HG03558 (cell line): Measurements from ENCODE around the gene TYRO3.
"Not testable (repeated sequence)": the region's sequence is repeated elsewhere in the genome, so short reads cannot be mapped to it uniquely, and the experiment has no call there.

ENCODE experiments used
- ATAC-seq: cut with Tn5 transposase; IDR thresholded peaks from one replicate; pipeline ENCODE4 v1.9.1; 2021; ENCODE audit warnings: moderate number of reproducible peaks; ENCODE audit not compliant: unreplicated experiment; ENCODE audit errors: extremely low read depth

Gene TYRO3

DNA sequence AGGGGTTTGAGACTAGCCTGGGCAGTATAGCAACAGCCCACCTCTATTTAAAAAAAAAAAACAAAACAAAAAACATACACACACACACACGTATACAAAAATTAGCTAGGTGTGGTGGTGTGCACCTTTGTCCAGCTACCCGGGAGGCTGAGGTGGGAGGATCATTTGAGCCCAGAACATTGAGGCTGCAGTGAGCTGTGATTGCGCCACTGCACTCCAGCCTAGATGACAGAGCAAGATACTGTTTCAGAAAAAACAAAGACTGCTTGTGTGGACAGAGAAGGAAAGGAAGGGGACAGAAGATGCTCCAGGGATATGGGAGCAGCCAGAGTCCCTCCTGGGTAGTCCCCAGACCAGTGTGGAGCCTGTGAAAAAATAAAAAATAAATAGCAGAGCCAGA lies 12.9 kb downstream of the TYRO3 start:
- no peak for ATAC-seq

DNA sequence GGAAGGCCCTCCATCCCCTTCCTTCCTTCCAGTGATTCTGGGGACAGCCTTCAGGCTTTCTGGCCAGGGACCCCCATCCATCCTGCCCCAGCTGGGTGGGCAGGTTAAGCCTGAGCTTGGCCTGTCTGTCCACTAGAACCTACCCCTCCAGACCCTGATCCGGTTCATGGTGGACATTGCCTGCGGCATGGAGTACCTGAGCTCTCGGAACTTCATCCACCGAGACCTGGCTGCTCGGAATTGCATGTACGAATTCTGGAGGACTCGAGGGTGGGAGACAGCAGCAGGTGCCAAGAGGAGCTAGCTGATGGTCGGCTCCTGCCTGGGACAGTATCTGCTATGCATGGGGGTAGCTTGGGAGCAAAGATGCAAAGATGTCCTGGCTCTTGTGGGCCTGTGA lies 13.9 kb downstream of the TYRO3 start:
- no peak for ATAC-seq

GRCh38 chr15:41573396-41573795 lies 14.4 kb downstream of the TYRO3 start:
- ATAC-seq: no peak

DNA sequence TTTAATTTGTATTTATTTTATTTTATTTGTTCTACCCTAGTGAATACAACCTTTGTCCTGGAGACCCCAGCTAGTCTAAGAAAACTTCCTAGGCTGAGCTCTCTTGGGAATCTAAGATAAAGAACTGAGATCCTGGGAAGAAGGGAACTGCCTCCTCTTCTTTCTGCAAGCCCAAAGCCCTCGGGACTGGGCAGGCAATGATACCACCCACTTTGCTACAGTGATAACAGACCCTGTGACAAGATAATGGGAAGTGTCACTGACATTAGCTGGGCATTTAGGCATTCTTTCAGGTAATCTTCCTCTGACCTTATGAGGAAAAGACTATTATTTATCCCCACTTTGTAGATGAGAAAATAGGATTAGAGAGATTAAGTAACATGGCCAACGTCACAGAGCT lies 15.1 kb downstream of the TYRO3 start:
- ATAC-seq: no peak

- no peak for ATAC-seq
These were observed 16.3 kb downstream of the TYRO3 start for GRCh38 chr15:41575282-41575681.

- no peak for ATAC-seq
These were observed 19.1 kb downstream of the TYRO3 start for GRCh38 chr15:41577863-41578735.

- no peak for ATAC-seq
These were observed 19.8 kb downstream of the TYRO3 start for GRCh38 chr15:41578736-41579383.

- ATAC-seq: no peak
These were observed 22.1 kb downstream of the TYRO3 start for GRCh38 chr15:41581110-41581509.

DNA sequence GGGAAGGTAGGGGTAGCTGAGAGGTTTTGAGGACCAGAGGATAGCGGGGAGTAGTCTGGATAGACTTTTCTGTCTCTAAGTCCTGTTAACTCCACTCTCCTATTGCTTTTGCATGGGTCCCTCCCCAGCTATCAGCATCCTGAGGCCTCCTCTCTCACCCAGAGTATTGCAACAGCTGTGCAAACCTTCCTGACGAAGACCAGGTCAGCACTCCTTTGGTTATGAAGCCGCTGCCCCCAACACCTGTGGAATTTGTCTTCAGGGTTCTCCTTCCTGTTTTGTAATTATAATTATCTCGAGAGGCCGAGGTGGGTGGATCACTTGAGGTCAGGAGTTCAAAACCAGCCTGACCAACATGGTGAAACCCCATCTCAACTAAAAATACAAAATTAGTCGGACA lies 24.8 kb downstream of the TYRO3 start:
- no peak for ATAC-seq

GRCh38 chr15:41584636-41585126 lies 25.7 kb downstream of the TYRO3 start:
- no peak for ATAC-seq

- ATAC-seq: no peak
These were observed 26.4 kb downstream of the TYRO3 start for GRCh38 chr15:41585127-41586047.

DNA sequence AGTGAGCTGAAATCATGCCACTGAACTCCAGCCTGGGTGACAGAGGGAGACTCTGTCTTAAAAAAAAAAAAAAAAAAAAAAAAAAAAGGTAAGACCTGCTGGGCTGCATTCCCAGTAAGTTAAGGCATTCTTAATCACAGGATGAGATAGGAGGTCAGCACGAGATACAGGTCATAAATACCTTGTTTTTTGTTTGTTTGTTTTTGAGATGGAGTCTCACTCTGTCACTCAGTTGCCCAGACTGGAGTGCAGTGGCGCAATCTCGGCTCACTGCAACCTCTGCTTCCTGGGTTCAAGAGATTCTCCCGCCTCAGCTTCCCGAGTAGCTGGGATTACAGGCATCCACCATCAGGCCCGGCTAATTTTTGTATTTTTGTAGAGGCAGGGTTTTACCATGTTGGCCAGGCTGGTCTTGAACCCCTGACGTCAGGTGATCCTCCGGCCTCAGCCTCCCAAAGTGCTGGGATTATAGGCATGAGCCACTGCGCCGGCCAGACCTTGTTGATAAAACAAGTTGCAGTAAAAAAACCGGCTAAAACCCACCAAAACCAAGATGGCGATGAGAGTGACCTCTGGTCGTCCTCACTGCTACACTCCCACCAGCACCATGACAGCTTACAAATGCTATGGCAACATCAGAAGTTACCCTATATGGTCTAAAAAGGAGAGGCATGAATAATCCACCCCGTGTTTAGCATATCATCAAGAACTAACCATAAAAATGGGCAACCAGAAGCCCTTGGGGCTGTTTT lies 27.7 kb downstream of the TYRO3 start:
- ATAC-seq: not testable (repeated sequence)

DNA sequence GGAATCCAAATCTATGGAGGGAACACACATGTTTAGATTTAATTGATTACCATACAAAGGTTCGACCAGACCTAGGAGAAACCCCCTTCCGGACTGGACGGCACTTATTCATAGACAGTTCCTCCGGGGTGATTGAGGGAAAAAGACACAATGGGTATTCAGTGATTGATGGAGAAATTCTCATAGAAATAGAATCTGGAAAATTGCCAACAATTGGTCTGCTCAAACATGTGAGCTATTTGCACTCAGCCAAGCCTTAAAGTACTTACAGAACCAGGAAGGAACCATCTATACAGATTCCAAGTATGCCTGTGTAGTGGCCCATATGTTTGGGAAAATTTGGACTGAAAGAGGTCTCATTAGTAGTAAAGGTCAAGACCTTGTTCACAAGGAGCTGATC lies 30.0 kb downstream of the TYRO3 start:
- ATAC-seq: not testable (repeated sequence)

GRCh38 chr15:41589571-41589970 lies 30.6 kb downstream of the TYRO3 start:
- ATAC-seq: not testable (repeated sequence)

- ATAC-seq: not testable (repeated sequence)
These were observed 32.2 kb downstream of the TYRO3 start for GRCh38 chr15:41591217-41591616.

DNA sequence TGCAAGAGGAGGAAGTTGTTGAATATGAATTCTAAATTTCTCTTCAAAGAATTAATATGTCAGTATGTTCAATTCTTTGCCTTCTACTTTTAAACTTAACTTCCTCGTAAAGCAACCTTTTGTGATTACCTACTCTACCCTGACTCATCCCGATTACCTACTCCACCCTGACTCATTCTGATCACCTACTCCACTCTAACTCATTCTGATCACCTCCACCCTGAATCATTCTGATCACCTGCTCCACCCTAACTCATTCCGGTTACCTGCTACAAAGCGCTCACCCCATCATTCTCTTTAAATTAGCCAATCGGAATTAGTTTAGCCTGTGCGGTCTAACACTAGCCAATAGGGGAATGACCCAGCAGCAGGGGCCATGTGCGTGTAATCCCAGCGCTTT lies 33.7 kb downstream of the TYRO3 start:
- not testable (repeated sequence) for ATAC-seq

DNA sequence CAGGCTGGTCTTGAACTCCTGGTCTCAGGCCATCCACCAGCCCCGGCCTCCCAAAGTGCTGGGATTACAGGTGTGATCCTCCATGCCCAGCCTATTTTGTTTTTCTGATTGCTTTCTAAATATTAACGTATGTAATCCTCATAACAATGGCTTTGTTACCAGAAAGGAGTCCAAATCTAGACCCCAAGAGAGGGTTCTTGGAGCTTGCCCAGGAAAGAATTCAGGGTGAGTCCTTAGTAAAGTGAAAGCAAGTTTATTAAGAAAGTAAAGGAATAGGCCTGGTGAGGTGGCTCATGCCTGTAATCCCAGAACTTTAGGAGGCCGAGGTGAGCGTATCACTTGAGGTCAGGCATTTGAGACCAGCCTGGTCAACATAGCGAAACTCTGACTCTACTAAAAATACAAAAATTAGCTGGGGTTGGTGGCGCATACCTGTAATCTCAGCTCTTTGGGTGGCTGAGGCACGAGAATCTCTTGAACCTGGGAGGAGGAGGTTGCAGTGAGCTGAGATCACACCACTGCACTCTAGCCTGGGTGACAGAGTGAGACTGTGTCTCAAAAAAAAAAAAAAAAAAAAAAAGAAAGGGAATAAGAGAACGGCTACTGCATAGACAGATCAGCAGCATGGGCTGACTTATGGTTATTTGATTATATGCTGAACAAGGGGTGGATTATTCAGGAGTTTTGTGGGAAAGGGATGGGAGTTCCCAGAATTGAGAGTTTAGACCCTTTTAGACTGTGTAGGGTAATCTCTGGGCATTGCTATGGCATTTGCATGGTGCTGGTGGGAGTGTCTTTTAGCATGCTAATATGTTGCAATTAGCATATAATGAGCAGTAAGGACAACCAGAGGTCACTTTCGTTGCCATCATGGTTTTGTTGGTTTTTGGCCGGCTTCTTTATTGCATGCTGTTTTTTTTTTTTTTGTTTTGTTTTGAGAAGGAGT lies 36.1 kb downstream of the TYRO3 start:
- ATAC-seq: no peak

DNA sequence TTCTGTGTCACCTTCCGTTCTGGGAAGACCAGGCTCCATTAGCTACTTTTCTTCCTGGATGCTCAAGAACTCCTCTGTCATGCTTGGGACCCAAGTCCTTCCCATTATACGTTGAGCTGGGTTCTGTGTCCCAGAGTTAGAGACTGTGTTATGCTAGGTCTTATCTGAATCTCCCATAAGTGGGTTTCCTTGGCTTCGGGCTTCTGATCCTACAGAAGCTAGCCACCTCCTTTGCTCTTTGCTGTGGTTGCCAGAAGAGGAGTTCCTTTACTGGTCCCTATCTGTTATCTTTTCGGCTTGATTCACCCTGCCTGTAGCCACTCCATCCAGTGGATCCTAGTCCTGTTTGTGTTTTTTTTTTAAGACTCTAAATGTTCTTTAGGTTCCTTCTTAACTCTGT lies 38.0 kb downstream of the TYRO3 start:
- no peak for ATAC-seq

DNA sequence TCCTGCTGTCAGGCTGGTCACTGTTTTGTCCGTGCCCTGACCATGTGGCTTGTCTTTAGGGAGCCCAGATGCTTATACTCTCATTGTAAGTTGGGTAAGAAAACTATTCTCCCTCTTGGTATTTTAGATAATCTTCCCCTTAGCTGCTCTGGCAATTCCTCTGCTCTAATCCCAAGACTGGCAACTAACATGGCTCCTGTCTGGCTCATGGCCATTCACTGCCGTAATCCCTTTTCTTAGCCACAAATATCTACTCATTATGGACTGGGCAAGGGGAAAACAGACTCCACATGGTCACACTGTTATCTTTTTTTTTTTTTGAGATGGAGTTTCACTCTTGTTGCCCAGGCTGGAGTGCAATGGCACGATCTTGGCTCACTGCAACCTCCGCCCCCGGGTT lies 38.8 kb downstream of the TYRO3 start:
- no peak for ATAC-seq
